NCI-H2029 treated with DMSO at 0.1 percent for 48 hours (cell line): ENCODE data around the gene ARID1B.
"Not testable (repeated sequence)": the region's sequence is repeated elsewhere in the genome, so short reads cannot be mapped to it uniquely, and the experiment has no call there.

Source experiments
- DNase-seq: peaks from one replicate; lab custom pipeline; 2025; lab: John Stamatoyannopoulos, UW

ARID1B gene

GRCh38 chr6:157021993-157022740, 245.0 kb downstream of the ARID1B start:
- peak; percentile 66 for DNase-seq

DNA sequence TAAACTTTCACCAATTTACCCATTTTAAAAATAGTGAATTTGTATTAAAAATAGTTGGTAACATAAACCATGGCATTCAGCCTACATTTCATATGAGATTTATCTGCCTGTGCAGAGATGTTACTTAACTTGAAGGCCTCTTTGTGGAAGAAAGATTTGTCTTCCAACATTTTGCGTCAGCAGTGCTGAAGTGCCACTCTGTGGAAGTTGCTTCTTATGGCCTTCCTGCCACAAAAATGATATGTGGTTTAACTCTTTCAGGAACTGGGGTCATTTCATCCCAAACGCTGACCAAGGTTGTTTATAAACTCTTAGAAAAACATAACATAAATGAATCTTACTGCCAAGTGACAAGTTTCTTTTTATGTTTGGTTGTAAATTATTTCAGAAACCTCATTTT, 246.8 kb downstream of the ARID1B start:
- DNase-seq, result no peak

DNA sequence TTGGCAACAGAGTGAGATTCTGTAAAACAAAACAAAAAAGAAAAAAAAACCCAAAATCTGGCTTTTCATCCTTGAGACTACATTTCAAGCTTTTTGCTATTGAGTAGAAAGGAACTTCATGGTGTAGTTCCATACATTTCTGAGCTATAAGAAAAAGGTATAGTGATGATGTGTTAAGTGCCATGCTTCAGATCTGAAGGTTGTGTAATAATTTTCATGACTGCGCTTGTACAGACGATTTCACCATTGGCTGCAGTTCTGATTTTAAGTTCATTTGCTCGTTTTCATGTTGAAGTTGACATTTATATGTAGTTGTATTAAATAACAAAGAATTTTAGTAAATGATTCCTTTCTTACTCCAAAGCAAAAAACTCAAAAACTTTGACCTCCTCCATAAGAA, 247.6 kb downstream of the ARID1B start:
- DNase-seq, result no peak

GRCh38 chr6:157025437-157025836, 248.3 kb downstream of the ARID1B start:
- peak; percentile 10 for DNase-seq

- no peak for DNase-seq
These were observed 253.0 kb downstream of the ARID1B start for GRCh38 chr6:157029980-157030690.

DNA sequence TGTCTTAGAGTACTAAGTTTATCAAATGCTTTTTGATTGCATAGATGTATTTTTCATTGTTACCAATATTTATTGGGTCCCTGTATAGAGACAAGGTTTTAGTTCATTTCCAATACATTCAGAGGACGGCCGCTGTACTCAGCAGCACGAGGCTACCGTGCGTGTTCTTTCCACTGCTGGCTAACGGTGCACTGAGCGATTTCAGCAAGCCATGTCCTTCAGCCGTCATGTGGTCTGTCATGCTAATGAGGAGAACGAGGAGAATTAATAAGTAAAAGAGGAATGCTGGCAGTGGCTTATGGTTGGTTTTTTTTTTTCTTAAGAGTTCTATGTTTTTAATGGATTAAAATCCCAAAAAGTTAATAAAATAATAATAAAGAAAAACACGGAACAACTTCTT, 253.6 kb downstream of the ARID1B start:
- DNase-seq, result no peak

GRCh38 chr6:157032923-157033322, 255.7 kb downstream of the ARID1B start:
- DNase-seq, result no peak

DNA sequence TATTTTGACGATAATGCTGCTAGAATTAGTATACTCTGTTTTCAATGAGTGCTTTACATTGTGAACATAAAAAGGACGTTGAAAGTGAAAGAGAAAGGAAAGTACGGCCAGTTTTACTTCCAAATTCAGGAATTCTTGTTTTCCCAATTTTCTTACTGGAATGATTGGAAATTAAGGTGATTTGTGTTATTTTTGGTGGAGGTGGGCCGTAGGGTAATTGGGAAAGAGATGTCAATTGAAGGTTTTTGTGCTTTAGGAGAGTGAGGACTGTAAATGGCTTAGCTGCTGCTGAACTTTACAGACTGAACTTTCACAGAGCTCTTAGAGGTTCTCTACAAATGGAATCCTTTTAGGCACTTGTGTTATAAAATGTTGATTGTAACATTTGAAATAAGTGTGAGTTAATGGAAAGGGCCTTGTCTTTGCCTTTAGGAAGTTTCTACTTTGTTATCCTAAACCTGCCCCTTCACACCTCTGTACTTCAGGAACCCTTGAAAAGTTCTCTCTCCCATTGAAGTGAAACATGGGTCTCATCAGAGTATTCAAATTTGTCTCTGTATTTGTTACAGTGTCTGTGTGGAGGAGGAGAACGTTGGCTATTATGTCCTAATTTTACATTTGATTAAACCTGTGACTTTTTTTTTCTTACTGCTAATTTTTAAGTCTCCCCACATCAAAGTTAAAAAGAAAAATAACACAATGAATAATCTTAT, 256.4 kb downstream of the ARID1B start:
- peak; percentile 15 for DNase-seq

GRCh38 chr6:157034436-157035230, 257.5 kb downstream of the ARID1B start:
- peak; percentile 26 for DNase-seq

- DNase-seq, result no peak
These were observed 258.4 kb downstream of the ARID1B start for GRCh38 chr6:157035546-157035945.

DNA sequence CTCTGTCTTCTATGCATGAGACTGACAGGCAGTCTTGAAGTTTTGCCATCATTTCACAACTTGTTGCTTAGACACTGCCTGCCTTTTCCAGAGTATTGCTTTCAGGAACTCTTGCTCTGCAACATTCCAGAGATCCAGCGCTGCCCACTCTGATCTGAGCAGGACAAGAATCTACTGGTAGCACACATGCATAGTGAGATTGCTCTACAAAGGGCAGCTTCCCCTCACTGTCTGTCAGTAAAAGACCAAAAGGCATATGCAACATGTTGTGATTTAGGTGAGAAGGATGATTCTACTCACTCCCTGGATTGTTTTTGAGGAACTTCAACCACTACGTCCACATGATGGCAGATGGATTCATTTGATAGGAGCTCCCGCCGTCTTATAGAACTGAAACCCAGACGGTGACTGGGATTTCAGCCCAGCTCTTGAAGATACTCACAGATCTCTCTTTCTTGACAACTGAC, 259.1 kb downstream of the ARID1B start:
- no peak for DNase-seq

DNA sequence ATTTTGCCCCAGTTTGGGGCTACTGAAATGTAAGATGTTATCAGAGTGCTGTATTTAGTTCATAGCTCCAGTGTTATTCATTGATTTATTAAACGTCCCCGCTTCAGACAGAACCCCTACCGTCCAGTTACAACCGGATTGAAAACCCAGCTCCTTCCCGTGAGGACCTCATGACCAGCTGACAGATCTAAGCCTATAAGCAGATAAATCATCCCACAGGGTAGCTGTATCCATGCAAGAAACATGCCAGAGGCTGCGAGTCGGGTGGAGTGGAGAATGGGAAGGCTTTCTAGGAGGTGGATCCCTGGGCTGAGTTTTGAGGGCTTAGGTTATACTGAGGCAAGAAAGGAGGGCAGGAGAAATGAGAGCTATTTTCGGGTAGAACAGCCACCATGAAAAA, 260.0 kb downstream of the ARID1B start:
- DNase-seq, result no peak

- no peak for DNase-seq
These were observed 261.4 kb downstream of the ARID1B start for GRCh38 chr6:157038610-157039009.

- not testable (repeated sequence) for DNase-seq
These were observed 262.5 kb downstream of the ARID1B start for GRCh38 chr6:157039639-157040038.

GRCh38 chr6:157040191-157040590, 263.0 kb downstream of the ARID1B start:
- DNase-seq, result no peak

DNA sequence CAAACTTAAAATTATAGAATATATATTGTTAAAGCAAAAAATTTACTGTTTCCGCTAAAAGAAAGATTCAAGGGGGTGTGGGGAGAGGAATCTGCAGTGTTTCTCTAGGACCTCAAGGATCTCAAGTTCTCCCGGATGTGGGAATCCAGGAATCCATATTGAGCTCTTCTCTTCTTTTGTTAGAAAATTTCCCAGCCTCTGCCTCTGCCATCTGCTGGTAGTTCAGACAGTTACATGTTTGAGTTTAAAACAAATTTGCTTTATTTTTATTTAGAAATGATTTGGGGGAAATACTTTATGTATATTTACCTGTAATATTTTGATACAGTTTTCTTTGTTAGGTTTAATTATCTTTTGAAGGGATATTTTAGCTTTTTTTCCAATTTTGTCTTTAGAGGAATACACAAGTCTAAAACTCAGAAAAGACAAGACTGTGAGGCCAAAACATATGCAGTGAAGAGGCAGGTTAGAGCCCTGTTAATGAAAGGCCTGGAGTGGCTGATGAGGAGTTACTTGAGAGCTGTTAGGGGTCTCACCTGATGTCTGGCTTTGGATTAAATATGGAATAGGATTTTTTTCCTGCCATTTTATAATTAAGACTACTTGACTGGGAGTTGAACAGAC, 268.8 kb downstream of the ARID1B start:
- DNase-seq, result peak; percentile 68

DNA sequence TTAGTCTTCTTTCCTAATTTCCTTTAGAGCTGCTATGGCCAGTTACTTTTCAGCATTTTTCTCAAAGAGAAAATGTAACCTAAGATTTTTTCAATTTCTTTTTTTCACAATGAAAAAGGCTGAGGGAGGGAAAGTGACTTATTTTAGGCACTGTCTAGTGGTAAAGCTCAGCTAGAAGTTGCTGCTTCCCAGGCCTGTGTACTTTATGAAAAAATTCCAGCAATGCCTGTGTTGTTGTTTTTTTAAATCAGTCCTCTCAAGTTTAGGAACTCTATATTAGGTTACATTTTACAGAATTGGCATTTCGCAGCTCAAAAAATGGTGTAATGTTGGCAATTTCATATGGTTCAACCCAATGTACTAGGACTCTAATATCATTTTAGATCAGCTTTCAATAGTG, 269.6 kb downstream of the ARID1B start:
- no peak for DNase-seq

GRCh38 chr6:157047328-157047727, 270.1 kb downstream of the ARID1B start:
- DNase-seq, result no peak

DNA sequence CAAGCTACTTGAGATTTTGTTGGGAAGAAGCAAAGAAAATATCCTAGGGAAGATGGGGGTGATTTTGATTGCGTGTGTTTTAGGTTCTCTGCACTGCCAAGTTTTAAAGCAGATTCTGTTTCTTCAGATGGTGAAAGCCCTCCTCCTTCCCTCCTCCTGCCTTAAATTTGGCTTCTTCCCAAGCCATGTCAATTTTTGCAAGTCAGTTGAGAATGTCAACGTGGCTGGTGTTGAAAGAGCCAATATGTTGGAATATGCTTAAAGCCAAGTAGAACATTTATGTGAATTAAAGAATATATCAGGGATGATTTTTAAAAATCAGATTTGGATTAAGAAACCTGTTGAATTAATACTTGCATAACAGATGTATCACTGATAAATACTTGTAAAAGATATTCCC, 270.8 kb downstream of the ARID1B start:
- no peak for DNase-seq

DNA sequence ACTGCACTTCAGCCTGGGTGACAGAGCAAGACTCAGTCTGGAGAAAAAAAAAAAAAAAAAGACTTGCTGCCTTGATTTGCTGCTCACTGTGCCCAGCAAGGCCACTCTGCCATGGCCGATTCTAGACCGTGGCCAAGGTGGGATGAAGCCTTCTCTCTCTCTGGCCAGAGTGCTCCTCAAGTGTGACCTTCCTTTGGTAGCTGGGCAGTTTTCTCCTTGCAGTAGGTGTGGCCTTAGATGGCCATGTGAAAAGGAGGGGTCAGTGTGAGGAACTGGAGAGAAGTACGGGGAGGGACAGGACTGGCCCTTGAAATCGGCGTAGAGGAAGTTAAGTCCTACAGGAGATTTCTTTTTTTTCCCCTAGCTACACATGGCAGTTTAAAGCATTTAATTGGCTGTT, 272.0 kb downstream of the ARID1B start:
- no peak for DNase-seq

DNA sequence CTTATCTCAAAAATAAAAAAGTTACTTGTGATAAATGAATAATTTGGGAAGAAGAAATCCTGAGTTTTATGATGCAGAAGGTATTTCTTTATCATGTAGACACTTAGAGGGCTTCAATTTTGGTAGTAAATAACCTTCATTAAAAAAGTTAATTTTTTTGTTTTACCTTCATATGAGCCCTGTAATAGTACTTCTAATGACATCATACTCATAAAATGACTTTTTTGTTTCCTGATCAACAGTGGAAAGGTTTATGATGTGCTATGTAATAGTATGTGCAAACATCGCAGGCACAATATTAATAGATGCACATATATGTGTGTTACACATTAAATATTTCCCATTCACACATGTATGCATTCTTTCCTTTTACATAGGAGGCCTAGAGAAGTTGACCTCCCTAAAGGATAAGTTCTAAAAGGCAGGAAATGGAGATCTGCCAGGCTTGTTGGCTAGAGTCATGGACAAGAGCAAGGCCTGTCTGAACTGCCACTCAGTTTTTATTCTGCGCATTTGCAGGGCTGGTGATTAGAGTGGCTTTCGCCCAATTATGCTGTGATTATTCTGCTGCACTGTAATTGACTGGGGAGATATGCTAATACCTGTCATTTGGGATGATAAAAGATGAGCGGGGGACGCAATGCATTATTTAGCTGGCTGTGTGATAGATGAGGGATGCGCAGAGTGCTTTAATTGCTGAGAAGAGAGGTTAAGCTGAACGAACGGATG, 273.5 kb downstream of the ARID1B start:
- no peak for DNase-seq
